GM04504 (cell line): ENCODE measurements around the gene PTH1R.

Source experiments
- DNase-seq: peaks from one replicate; pipeline ENCODE4 v3.0.0-alpha.2; 2012; ENCODE audit warnings: low read depth

Gene PTH1R

GRCh38 chr3:46849686-46850467, 27.6 kb upstream of the PTH1R start:
- no peak for DNase-seq

- DNase-seq: no peak
These were observed 27.1 kb upstream of the PTH1R start for GRCh38 chr3:46850468-46850779.

- DNase-seq: no peak
These were observed 25.9 kb upstream of the PTH1R start for GRCh38 chr3:46851364-46852333.

- no peak for DNase-seq
These were observed 25.2 kb upstream of the PTH1R start for GRCh38 chr3:46852334-46852720.

- no peak for DNase-seq
These were observed 24.6 kb upstream of the PTH1R start for GRCh38 chr3:46852839-46853355.

- DNase-seq: no peak
These were observed 23.8 kb upstream of the PTH1R start for GRCh38 chr3:46853441-46854415.

GRCh38 chr3:46854555-46854991, 22.9 kb upstream of the PTH1R start:
- DNase-seq: no peak

- no peak for DNase-seq
These were observed 20.7 kb upstream of the PTH1R start for GRCh38 chr3:46856576-46857471.

- no peak for DNase-seq
These were observed 19.8 kb upstream of the PTH1R start for GRCh38 chr3:46857485-46858341.

GRCh38 chr3:46858456-46858855, 19.1 kb upstream of the PTH1R start:
- no peak for DNase-seq

GRCh38 chr3:46859001-46859710, 18.4 kb upstream of the PTH1R start:
- DNase-seq: no peak

GRCh38 chr3:46860017-46860809, 17.3 kb upstream of the PTH1R start:
- DNase-seq: no peak

GRCh38 chr3:46860810-46861604, 16.5 kb upstream of the PTH1R start:
- no peak for DNase-seq

- no peak for DNase-seq
These were observed 15.7 kb upstream of the PTH1R start for GRCh38 chr3:46861605-46862368.

- no peak for DNase-seq
These were observed 15.0 kb upstream of the PTH1R start for GRCh38 chr3:46862369-46863025.

GRCh38 chr3:46863261-46863782, 14.2 kb upstream of the PTH1R start, which contains the start of gene MYL3:
TSS of gene MYL3 (minus strand) at chr3:46863444. CDS start at chr3:46863390, 54 bp downstream.
- no peak for DNase-seq
